Spleen (tissue), 7 donors: ENCODE results near the gene BAHD1.

Experiments used
- POLR2A ChIP-seq, 3 donors: fragments of 450-650 bp; IDR thresholded peaks; one replicate each; pipeline ENCODE4 v1.5.1; 2017; ENCODE audit warnings: antibody characterized with exemption in 3 of 3, mild to moderate bottlenecking in 1 of 3
- TF ChIP-seq, protein P1 (sequence below), 11 experiments: fragments of 200-600 bp in 7 of 11; fragments of 450-650 bp in 4 of 11; sonication (generic) in 4 of 11; IDR thresholded peaks in 8 of 11; conservative IDR thresholded peaks in 3 of 11; 1 replicate in 7 of 11; 2 replicates in 4 of 11; pipeline versions ENCODE4 v1.4.0 to v1.8.0; 2016 to 2021; ENCODE audit warnings: antibody characterized with exemption in 11 of 11, inconsistent platforms in 4 of 11, mild to moderate bottlenecking in 1 of 11
- donor health status: DM: no; HTN: no; CAD: no; lungs with moderate emphysema.
- donor health status: DM: no; HTN: no; CAD: no.
- donor health status: DM: no; HTN: no; CAD: no.

DNA sequence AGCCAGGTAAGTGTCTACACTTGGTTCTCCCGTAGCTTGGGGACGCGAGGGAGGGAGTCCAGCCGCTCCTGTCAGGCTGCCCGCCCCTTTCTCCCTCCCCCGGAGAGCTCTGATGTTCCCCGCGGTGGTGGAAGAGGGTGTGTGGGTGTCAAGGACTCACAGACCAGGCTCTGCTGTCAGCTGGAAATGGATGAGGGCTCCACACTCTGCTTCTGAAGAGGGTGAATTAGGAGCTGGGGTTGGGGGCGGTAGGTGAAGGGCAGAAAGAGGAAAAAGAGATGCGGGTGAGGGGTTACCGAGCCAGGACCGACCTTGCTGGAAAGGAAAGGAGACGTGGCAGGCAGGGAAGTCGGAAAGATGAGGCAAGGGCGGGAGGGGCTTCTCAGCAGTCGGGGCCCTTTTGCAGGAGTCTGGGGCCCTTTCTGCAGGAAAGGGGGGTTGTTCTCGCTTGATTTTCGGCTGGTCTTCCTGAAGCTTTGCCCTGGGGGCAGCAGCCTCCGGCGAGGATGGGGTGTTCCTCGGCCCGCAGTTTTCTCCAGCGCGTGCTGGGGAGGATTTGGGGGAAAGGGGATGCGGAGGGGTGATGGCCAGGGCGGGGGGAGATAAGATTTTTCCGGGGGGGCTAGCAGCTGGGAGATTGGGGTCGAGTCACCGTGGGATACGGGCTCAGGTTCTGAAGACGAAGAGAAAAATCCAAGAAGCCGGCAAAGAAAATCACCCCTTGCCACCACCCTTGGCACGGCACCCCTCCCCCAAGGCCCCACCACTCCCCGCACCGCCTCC is 602 bp upstream of the BAHD1 start:
- TF ChIP-seq, protein P1, sequence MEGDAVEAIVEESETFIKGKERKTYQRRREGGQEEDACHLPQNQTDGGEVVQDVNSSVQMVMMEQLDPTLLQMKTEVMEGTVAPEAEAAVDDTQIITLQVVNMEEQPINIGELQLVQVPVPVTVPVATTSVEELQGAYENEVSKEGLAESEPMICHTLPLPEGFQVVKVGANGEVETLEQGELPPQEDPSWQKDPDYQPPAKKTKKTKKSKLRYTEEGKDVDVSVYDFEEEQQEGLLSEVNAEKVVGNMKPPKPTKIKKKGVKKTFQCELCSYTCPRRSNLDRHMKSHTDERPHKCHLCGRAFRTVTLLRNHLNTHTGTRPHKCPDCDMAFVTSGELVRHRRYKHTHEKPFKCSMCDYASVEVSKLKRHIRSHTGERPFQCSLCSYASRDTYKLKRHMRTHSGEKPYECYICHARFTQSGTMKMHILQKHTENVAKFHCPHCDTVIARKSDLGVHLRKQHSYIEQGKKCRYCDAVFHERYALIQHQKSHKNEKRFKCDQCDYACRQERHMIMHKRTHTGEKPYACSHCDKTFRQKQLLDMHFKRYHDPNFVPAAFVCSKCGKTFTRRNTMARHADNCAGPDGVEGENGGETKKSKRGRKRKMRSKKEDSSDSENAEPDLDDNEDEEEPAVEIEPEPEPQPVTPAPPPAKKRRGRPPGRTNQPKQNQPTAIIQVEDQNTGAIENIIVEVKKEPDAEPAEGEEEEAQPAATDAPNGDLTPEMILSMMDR (IDR thresholded peaks at IDR 0.05 in 8 of 11, conservative IDR thresholded peaks at IDR 0.05 in 3 of 11): peak in 2 of 11 experiments; percentile 6 to 12
- no peak for TF ChIP-seq POLR2A (IDR thresholded peaks at IDR 0.05)
